H1 (cell line): ENCODE data around the gene GBA2.

Source experiments
- CHD1 ChIP-seq: IDR thresholded peaks from 2 replicates; pipeline ENCODE4 v1.6.1; 2012; ENCODE audit warnings: low read depth, low read length, improper control_type of control experiment
- CHD2 ChIP-seq: IDR thresholded peaks from 2 replicates; pipeline ENCODE4 v1.6.1; 2012; ENCODE audit warnings: low read length, improper control_type of control experiment
- CREB1 ChIP-seq: IDR thresholded peaks from 2 replicates; pipeline ENCODE4 v1.6.1; 2012; ENCODE audit warnings: inconsistent platforms
- EGR1 ChIP-seq: IDR thresholded peaks from 2 replicates; pipeline ENCODE4 v1.6.1; 2011; ENCODE audit warnings: low read depth, low read length, borderline replicate concordance
- KDM1A ChIP-seq: fragments of 200-600, 300-600 bp; sonication (generic); IDR thresholded peaks from 2 replicates; pipeline ENCODE4 v1.7.1; 2016; ENCODE audit warnings: mild to moderate bottlenecking, low read length, borderline replicate concordance
- RFX5 ChIP-seq: IDR thresholded peaks from 2 replicates; pipeline ENCODE4 v1.6.1; 2011; ENCODE audit warnings: low read depth, low read length, improper control_type of control experiment, borderline replicate concordance
- RNF2 ChIP-seq: fragments of 200-900, 300-1000 bp; sonication (generic); IDR thresholded peaks from 2 replicates; pipeline ENCODE4 v1.7.1; 2016; ENCODE audit warnings: borderline replicate concordance, low read depth, mild to moderate bottlenecking, antibody characterized with exemption, low read length; ENCODE audit not compliant: poor library complexity, severe bottlenecking; ENCODE audit errors: missing control alignments
- SAP30 ChIP-seq: fragments of 300-600 bp; sonication (generic); IDR thresholded peaks from 2 replicates; pipeline ENCODE4 v1.7.1; 2012; ENCODE audit warnings: low read length, moderate library complexity, mild to moderate bottlenecking, inconsistent platforms; ENCODE audit not compliant: insufficient read depth, insufficient replicate concordance
- SP2 ChIP-seq: IDR thresholded peaks from 2 replicates; pipeline ENCODE4 v1.6.1; 2012; ENCODE audit warnings: mild to moderate bottlenecking, low read length, inconsistent platforms
- TF ChIP-seq, protein P1 (sequence below), 3 experiments: IDR thresholded peaks; 1 replicate in 2 of 3; 2 replicates in 1 of 3; pipeline versions ENCODE4 v1.5.1 to v1.6.1; 2011; ENCODE audit warnings: low read length in 3 of 3, mild to moderate bottlenecking in 3 of 3, inconsistent platforms in 2 of 3, low read depth in 1 of 3, moderate library complexity in 1 of 3; ENCODE audit not compliant: insufficient read depth in 1 of 3; ENCODE audit errors: control extremely low read depth in 1 of 3
- TF ChIP-seq, protein P2 (sequence below): IDR thresholded peaks from 2 replicates; pipeline ENCODE4 v1.6.1; 2011; ENCODE audit warnings: low read length, improper control_type of control experiment
- TF ChIP-seq, protein P3 (sequence below): IDR thresholded peaks from 2 replicates; pipeline ENCODE4 v1.6.1; 2012; ENCODE audit warnings: inconsistent platforms

DNA sequence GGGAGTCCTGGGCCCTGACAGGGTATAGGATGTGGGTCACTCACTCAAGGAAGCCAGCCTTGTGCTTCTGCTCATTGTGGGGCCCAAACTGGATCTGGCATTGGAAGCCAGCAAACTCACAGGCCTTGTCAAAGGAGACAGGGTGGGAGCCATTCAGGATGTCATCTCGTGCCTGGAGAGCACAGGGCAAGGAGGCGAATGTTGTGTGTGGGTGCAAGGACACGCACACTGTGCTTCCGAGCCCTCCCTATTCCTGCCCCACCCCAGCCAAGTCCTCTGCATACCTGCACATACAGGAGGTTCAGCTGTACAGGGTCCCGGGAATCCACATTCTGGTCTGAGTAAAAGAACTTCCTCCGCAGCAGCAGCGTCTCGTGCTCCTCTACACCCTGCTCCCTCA lies 25.1 kb downstream of the GBA2 start:
- TF ChIP-seq, protein P1, sequence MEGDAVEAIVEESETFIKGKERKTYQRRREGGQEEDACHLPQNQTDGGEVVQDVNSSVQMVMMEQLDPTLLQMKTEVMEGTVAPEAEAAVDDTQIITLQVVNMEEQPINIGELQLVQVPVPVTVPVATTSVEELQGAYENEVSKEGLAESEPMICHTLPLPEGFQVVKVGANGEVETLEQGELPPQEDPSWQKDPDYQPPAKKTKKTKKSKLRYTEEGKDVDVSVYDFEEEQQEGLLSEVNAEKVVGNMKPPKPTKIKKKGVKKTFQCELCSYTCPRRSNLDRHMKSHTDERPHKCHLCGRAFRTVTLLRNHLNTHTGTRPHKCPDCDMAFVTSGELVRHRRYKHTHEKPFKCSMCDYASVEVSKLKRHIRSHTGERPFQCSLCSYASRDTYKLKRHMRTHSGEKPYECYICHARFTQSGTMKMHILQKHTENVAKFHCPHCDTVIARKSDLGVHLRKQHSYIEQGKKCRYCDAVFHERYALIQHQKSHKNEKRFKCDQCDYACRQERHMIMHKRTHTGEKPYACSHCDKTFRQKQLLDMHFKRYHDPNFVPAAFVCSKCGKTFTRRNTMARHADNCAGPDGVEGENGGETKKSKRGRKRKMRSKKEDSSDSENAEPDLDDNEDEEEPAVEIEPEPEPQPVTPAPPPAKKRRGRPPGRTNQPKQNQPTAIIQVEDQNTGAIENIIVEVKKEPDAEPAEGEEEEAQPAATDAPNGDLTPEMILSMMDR (IDR thresholded peaks at IDR 0.05; ENCODE audit: control extremely low read depth in 1 of 3, insufficient read depth in 1 of 3, low read depth in 1 of 3, low read length in 3 of 3): no peak
- TF ChIP-seq RFX5 (no peak), SP2 (no peak), EGR1 (no peak), RNF2 (no peak), CHD2 (no peak), KDM1A (no peak), CREB1 (no peak), SAP30 (no peak), CHD1 (no peak)
- TF ChIP-seq, protein P2, sequence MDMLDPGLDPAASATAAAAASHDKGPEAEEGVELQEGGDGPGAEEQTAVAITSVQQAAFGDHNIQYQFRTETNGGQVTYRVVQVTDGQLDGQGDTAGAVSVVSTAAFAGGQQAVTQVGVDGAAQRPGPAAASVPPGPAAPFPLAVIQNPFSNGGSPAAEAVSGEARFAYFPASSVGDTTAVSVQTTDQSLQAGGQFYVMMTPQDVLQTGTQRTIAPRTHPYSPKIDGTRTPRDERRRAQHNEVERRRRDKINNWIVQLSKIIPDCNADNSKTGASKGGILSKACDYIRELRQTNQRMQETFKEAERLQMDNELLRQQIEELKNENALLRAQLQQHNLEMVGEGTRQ: no peak
- TF ChIP-seq, protein P3, sequence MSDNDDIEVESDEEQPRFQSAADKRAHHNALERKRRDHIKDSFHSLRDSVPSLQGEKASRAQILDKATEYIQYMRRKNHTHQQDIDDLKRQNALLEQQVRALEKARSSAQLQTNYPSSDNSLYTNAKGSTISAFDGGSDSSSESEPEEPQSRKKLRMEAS: no peak
